ENCODE data around the gene ALCAM.
"Not testable (repeated sequence)": the region's sequence is repeated elsewhere in the genome, so short reads cannot be mapped to it uniquely, and the experiment has no call there.

Gene ALCAM

DNA sequence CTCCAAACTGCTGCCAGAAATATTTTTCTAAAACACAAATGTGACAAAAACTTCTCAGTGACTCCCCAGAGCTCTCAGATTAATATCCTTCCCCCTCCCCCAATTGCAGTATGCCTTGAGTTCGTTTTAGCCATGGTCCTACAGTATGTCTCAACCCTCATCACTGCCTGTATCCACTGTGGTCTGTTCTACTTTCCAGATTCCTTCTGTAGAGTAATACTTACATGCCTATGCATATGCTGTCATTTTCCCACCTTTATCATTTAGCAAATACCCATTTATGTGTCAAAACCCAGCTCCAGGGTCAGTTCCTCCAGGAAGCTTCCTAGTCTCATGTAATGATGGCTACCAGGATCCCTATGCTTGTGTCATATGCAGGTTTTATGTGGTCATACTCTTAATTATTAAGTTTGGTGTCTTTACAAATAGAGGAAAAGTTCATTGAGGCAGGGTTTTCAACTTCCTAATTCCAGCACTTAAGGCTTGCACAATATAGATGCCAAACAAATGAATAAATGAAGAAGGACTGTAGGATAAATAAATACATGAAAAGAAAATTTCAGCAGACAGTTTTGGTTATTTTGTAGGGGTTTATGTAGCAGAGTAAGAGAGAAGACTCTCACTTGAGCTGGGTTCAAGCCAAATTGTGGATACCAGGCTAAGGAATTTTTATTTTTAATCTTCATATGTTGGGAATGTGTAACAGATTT, 170.8 kb downstream of the ALCAM start:
- DNase-seq: no peak

DNA sequence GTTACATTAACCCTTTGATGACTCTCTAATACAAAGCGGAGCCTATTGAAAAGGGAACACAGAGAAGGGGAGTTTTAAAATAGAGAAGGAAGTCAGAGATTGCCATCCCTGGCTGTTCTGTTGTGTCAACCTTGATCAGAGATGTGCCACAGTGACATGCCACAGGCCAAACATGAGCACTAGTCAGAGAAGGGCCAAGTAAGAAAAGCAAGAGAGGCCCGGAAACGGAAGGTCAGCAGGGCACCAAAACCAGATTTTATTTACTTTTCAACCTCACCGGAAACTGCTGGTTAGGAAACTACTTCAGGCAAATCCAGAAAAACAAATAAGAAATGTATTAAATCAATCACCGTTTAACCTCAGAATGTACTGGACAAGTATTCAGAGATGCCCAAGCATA, 171.8 kb downstream of the ALCAM start:
- DNase-seq: no peak

DNA sequence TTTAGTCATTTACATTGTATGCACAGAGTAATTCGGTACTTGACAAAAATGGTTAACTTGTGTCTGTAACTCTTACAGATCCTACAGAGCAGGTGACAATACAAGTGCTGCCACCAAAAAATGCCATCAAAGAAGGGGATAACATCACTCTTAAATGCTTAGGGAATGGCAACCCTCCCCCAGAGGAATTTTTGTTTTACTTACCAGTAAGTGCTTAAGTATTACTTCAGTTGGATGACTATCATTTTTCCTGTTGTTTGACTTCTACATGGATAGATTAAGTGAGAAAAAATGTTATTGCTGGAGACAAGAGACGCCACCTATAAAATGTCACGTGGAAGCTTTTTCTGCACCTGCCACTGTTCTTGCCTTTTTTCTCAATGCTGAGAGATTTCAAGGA, 173.2 kb downstream of the ALCAM start:
- no peak for DNase-seq

DNA sequence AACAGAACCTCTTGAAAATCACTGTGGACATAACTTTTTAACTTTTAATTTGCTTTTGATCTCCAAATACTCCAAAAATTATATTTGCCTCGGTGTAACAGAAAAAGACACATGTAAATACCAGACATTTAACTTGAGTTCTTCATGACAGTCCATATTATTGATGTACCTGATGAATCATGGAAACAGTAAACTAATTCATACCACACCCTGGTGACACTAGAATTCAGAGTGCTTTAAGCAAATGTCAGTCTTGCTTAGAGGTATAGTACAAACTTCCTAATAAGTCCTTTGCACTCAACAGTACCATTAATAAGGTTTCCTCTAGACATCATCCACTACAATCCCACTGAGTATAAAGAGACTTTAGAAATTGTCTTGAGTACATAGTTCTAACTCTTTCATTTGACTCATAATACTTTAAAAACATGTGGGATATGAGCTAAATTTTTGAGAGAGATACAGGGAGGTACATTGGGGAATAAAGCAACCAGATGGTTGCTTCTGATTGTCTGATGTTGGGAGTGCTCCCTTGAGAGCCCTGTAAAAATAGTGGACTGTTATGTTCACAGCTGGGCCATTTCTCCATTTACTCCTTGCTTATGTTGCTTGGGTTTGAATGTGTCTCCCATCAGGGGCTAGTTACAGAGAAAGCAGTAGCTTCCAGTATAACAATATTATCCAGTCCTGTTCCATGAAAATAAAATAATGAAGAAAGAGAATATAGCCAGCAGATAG, 175.7 kb downstream of the ALCAM start:
- DNase-seq: no peak

DNA sequence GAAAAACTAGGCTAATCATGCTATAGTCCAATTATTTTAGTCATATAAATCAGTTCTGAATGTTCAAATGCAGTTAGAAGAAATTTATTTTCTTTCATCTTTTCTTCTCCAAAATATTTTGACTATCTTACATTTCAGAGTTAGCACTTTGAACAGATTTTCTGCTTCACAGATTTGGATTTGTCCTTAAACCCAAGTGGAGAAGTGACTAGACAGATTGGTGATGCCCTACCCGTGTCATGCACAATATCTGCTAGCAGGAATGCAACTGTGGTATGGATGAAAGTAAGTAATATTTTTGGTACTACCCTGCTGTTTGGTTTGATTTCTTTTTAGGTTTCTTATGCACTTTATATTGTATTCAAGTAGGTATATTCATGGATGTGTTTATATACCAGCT, 178.3 kb downstream of the ALCAM start:
- no peak for DNase-seq

DNA sequence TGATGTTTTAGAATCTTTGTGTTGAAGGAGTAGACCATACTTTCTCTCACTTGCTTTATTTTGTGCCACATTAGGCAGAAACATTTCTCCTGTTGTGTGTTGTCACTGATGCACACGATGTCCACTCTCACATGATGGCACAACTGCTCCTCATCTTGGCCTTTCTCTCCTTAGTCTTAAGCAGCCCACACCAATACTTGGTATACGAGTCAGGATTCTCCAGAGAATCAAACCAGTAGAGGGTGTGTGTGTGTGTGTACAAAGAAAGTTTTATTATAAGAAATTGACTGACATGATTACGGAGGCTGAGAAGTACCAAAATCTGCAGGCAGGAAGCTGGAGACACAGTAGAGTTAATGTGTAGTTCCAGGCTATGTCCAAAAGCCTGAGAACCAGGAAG, 187.1 kb downstream of the ALCAM start:
- DNase-seq: no peak

DNA sequence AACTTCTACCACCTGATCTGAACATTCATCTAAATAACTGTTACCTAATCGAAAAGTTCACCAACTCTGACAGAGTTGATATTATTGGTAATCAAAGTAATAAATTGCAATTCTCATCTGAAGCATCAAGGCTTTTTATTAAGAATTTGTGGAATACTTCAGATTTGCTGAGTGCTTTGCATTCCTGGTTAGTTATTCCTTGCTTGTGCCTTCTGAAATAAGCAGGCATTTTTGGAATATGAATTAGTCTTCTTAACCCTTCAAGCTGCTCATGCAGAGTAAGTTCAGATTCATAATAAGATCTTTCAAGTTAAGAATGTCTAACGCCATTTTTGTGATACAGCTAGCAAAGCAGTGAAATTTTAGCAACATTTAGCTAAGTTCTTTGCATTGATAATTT, 188.5 kb downstream of the ALCAM start:
- DNase-seq: no peak

DNA sequence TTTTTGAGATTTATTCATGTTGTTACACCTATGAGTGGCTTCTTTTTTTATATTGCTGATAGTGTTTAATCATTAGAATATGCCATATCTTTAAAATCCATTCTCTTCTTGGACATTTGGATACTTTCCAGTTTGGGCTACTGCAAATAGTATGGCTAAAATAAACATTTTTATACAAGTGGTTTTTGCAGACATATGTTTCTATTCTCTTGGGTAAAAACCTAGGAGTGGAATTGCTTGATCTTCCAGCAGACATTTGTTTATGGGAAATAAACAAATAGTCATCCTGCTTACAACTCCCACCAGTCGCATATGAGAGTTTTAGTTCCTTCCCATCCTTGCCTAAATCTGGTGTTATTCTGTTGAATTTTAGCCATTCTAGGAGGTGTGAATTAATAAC, 193.1 kb downstream of the ALCAM start:
- DNase-seq: no peak

DNA sequence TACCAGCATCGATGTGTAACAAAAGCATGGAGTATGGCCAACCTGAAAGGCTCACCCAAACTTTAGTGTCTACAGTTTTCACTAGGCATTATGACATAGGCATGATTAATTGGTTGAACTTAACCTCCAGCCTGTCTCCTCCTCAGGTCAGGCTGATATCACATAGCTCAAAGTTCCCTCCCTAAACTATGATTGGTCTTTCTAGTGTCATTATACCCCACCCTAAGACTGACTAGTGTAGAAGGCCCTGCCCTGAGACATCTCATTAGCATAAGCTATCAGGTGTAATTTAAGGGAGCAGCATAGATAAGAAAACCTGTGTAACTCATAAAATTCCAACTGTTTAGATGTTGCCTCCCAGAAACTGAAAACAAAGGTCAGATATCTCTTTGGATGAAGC, 195.2 kb downstream of the ALCAM start:
- DNase-seq: no peak

DNA sequence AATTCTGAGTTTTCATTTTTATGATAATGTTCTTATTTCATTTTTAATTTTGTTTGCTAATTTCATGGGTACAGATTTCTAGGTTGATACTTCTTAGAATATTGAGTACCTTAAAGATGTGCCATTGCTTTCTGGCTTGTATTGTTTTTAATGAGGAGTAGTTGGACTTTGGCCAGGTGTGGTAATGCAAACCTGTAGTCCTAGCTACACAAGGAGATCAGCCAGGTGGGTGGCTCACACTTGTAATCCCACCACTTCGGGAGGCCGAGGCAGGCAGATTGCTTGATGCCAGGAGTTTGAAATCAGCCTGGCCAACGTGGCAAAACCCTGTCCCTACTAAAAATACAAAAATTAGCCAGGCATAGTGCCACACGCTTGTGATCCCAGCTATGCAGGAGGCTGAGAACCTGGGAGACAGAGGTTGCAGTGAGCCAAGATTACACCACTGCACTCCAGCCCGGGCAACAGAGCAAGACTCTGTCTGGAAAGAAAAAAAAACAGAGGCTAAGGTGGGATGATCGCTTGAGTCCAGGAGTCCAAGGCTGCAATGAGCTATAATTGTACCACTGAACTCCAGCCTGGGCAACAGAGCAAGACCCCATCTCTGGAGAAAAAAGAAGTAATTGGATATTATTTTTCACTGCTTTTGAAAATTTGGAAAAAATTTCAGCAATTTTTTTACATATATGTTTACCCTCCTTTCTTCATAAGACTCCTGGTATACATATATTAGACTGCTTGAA, 198.0 kb downstream of the ALCAM start:
- no peak for DNase-seq

DNA sequence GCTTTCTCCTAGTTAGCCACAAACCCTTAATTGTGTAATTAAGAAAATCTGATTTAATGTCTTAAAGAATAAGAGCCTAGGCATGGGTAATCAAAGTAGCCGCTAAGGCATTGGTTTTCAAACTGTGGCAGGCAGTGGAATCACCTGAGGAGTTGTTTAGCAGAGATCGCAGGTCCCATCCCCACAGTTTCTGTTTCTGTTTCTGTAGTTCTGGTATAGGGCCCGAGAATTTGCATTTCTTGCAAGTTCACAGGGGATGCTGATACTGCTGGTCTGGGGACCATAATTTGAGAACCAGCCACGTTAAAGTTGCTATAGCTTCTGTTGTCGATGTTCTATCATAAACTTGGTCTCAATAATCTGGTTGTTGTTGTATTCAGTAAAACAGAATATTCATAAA, 204.3 kb downstream of the ALCAM start:
- no peak for DNase-seq

DNA sequence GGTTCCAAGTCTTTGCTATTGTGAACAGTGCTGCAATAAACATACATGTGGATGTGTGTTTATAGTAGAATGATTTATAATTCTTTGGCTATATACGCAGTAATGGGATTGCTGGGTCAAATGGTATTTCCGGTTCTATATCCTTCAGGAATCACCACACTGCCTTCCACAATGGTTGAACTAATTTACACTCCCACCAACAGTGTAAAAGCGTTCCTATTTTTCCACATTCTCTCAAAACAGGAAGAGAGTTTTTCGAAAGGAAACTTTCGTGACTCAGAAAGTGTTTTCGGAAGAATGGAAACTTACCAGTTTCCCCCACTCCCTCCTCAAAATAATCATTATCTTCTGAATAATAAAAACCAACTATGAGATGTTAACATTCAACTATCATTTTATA, 205.8 kb downstream of the ALCAM start:
- DNase-seq: no peak

DNA sequence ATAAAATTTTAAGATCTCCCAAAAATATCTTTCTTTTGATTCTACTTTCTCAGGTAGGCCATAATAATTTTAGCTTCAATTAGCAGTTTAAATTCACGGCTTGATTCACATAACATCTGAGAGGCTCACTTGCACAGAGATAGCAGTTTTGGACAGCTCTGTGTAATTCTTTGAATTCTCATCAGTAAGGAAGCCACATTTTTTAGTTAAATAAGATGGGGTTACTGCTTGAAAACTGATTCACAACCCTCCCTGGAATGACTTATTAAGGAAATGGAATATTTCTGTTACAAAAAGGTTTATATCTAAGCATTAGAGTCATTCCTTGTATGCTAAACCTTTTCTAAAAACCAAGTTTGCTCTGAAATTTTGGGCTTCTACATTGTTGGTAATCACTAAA, 212.7 kb downstream of the ALCAM start:
- no peak for DNase-seq

DNA sequence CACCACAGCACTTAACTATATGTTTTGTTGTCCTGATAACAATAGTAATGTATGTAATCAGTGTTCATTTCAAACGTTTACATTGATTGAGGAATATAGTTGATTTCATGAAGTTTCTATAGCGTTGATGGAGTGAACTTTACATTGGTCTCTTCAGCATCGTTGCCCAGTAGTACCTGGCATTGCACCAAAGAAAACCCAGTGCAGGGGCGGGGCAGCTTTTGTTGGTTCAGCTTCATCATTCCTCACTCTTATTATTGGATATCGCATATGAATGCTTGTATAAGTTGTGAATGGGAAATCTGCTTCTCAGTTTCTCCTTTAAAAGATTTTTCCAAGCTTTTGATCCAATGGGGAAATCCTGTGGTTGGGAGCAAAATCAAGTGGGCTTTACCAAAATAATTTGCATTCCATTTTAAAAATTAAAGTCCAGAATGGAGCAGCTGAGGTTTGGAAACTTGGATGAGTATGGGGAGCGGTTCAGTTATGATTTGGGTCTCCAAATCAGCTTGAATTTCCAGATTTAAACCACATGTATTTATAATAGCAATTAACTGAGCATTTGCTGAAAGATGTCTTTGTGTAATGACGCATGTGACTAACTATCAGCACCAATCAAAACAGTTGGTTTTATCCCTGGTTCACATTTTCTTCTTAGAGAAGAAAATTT, 213.7 kb downstream of the ALCAM start:
- no peak for DNase-seq

DNA sequence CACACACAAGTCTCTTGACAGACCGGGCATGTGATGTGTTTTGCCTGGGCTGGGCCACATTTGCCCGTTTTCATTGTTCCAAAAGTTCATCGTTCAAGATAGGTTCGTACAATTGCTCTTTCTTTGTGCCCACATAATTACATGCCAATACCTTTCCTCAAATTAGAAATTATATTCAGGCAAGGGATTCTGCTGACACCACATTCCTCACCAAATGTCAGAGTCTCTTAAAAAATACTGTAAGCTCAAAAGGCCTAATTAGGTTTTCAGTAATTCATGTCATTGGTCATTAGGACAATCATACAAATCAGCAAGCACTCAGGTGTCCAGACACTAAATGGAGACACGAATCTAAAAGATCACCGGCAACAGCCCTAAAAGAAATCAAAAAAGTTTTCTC, 215.3 kb downstream of the ALCAM start:
- DNase-seq: no peak

DNA sequence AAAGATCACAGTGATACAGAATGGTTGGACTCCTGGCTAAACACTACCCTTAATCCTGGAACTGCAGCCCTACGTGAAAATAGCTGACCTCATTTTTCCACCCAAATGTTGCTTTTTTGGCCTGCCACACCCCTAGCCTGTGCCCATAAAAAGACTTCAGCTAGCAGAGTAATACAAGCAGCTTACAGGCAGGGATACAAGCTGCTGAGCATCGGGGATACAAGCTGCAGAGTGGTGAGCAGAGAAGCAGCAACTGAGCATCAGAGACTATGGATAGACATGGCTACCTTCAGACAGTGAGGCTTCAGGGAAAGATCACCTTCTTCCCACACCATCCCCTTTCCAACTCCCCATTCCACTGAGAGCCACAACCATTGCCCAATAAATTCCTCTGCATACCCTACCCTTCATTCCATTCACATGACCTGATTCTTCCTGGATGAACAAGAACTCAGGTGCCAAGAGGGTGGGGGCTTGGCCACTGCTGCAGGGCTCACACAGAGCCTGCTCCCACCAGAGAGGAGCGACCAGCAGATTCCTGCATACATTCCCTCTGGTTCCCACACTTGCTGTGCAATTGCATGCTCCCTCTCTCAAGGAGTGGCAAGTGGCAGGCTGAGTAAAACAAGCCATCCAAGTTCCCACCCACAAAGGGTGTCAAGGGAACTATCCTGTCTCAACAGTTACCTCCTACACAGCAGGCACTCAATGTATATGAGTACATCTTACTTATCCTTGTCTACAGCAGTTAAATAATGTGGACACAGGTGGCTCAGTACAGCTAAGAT, 217.5 kb downstream of the ALCAM start:
- no peak for DNase-seq

DNA sequence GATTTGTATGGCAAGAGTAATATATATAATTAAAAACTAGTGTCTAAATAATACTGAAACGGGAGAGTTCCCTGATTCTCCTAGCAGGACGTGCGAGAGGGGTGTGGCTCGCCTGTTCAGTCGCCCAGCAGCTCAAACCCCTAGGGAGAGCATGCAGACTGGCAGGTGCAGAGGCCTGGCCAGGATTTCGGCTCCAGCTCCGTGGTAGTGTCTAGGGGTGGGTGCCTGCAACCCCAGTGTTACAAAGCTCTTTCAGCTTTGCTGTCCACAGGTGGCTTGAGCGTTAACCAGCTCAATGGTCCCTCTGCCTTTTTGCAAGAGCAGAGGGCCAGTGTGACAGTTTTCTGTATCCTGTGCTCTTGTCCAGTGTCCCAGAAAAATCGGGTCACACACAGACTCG, 226.6 kb downstream of the ALCAM start:
- DNase-seq: no peak

DNA sequence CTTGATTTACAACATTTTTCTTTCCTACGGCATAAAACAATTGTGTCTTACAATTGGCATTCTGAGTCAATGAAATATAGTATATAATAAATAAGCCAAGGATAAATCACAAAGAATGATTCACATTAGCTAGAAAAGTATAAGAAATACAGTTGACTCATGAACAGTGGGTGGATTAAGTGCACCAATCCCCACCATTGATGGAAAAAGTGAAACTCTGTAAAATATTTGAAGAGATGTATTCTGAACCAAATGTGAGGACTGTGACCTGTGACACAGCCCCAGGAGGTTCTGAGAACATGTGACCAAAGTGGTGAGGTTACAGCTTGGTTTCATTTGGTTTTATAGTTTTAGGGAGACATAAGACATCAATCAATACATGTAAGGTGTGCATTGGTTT, 227.5 kb downstream of the ALCAM start:
- no peak for DNase-seq

DNA sequence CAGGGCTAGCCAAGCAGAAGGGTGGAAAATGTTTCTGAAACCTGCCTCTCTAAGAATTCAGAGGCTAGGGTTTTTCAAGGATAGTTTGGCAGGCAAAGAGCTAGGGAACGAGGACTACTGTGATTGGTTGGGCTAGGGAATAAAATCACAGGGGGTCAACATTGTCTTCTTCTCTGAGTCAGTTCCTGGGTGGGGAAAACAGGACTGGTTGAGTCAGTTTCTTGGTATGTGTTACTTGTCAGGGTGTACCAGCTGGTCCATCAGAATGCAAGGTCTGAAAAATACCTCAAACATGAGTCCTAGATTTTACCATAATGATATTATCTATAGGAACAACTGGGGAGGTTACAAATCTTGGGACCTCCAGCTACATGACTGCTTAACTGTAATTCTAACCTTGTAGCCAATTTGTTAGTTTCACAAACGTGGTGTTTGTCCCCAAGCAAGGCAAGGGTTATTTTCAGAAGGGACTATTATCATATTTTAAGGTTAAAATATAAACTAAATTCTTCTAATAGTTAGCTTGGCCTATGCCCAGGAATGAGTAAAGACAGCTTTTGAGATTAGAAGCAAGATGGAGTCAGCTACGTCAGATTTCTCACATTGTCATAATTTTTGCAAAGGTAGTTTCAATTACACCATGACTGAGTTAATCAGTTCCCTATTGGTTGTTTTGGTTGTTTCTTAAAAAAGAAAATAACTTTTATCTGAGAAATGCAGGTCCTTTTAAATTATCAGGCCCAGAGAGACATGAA, 231.5 kb downstream of the ALCAM start:
- no peak for DNase-seq

DNA sequence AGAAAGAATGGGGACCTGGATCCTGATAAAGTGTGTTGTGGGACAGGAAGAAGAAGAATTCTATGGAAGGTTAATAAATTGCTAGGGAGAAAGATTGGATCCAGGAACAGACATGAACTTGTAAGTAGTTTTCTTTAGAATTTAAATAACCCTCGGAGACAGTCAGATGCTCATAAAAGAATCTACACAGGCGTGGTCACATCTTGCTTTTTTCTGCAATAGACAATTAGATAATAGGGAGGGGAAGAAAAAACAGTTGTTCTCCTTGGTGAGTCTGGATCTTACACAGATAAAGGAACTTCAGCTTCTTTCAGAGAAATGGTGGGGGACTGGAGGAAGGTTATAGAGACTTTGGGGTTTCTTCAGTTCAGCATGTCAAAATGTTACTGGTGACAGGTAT, 232.6 kb downstream of the ALCAM start:
- DNase-seq: no peak

DNA sequence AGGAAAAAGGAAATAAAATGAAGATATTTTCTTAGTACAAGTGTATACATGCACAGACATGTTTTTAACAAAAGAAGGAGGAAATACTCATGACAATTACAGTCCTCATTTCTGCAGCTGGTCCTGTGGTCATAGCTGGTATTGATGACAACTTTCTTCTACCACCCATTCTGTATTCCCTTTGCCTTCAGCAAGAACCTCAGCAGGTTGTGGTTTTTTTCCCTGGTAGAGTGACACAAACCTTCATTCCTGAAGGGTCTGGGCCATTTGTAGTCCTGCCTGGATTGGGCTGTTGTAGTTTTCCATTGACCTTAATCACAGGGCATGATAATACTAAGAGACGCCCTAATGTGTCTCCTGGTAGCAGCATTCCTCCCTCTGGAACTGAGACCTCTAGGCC, 235.0 kb downstream of the ALCAM start:
- not testable (repeated sequence) for DNase-seq

DNA sequence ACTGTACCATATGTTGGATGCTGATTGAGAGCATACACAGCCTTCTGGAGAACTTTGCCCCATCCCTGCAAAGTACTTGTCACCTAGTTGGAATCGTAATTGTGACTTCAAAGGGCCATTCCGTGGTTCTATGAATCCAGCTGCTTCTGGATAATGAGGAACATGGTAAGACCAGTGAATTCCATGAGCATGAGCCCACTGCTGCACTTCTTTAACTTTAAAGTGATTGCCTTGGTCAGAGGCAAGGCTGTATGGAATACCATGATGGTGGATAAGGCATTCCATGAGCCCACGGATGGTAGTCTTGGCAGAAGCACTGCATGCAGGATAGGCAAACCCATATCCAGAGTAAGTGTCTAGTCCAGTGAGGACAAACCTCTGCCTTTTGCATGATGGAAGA, 235.6 kb downstream of the ALCAM start:
- not testable (repeated sequence) for DNase-seq

All from activated T-cell treated with anti-CD3 and anti-CD28 coated beads, Interleukin-2, amount 50 U/mL, for 1 hour (primary cell).